Measurements from ENCODE around the gene PACS2. TPM values are rescaled to one million over a fixed set of nuclear protein-coding genes. Genes with fewer than 3 reads are reported as not detected.

Gene PACS2
- total RNA-seq, 2 donors from 2014 or later, result 48.5 to 124 TPM

- Histone ChIP-seq H3K4me1 (replicated peaks) (no peaks in the 10 kb centered on the region), H3K27ac (no peak overlapping the region), H3K4me3 (no peak overlapping the region), H3K36me3 (no peaks in the 10 kb centered on the region), H3K27me3 (replicated peaks; ENCODE audit: insufficient read depth) (no peaks in the 10 kb centered on the region), H3K9me3 (no peaks in the 10 kb centered on the region)
- WGBS, result 96% methylated on average over 14 of the region's 14 CpGs
- intact Hi-C loops (cut with DNase I), result no loop called here
- TF ChIP-seq POLR2A (IDR thresholded peaks at IDR 0.05), result no peak
- TF ChIP-seq CTCF (IDR thresholded peaks at IDR 0.05), result no peak
- TF ChIP-seq POLR2AphosphoS5 (IDR thresholded peaks at IDR 0.05), result no peak
- DNase-seq (ENCODE audit: low spot score), result no peak
Measured at GRCh38 chr14:105379946-105380345, 65.4 kb downstream of the PACS2 start.

- TF ChIP-seq CTCF (IDR thresholded peaks at IDR 0.05) (no peak), POLR2AphosphoS5 (IDR thresholded peaks at IDR 0.05) (no peak), POLR2A (IDR thresholded peaks at IDR 0.05) (no peak)
- WGBS, result 98% methylated on average over 15 of the region's 19 CpGs
- H3K36me3 ChIP-seq, result no peaks in the 10 kb centered on the region
- no peak overlapping the region for H3K4me3 ChIP-seq
- no peaks in the 10 kb centered on the region for H3K4me1 ChIP-seq (replicated peaks)
- intact Hi-C loops (cut with DNase I), result no loop called here
- no peaks in the 10 kb centered on the region for H3K27me3 ChIP-seq (replicated peaks; ENCODE audit: insufficient read depth)
- no peaks in the 10 kb centered on the region for H3K9me3 ChIP-seq
- no peak overlapping the region for H3K27ac ChIP-seq
- DNase-seq (ENCODE audit: low spot score), result no peak
Measured at GRCh38 chr14:105380756-105381155, 66.2 kb downstream of the PACS2 start.

GRCh38 chr14:105381446-105382342 is 67.1 kb downstream of the PACS2 start:
- no peak overlapping the region for H3K4me3 ChIP-seq
- no peak for DNase-seq (ENCODE audit: low spot score)
- H3K27ac ChIP-seq, result no peak overlapping the region
- no peaks in the 10 kb centered on the region for H3K4me1 ChIP-seq (replicated peaks)
- no peaks in the 10 kb centered on the region for H3K36me3 ChIP-seq
- 92% methylated on average over 26 of the region's 27 CpGs for WGBS
- intact Hi-C loops (cut with DNase I), result no loop called here
- H3K27me3 ChIP-seq (replicated peaks; ENCODE audit: insufficient read depth), result no peaks in the 10 kb centered on the region
- H3K9me3 ChIP-seq, result no peaks in the 10 kb centered on the region
- TF ChIP-seq POLR2AphosphoS5 (IDR thresholded peaks at IDR 0.05) (no peak), CTCF (IDR thresholded peaks at IDR 0.05) (no peak), POLR2A (IDR thresholded peaks at IDR 0.05) (no peak)

- no peaks in the 10 kb centered on the region for H3K4me1 ChIP-seq (replicated peaks)
- no peaks in the 10 kb centered on the region for H3K9me3 ChIP-seq
- TF ChIP-seq CTCF (IDR thresholded peaks at IDR 0.05), result no peak
- H3K4me3 ChIP-seq, result no peak overlapping the region
- WGBS, result 93% methylated on average over 23 of the region's 26 CpGs
- no peak overlapping the region for H3K27ac ChIP-seq
- intact Hi-C loops (cut with DNase I), result no loop called here
- H3K36me3 ChIP-seq, result no peaks in the 10 kb centered on the region
- DNase-seq (ENCODE audit: low spot score), result no peak
- no peaks in the 10 kb centered on the region for H3K27me3 ChIP-seq (replicated peaks; ENCODE audit: insufficient read depth)
Measured at GRCh38 chr14:105382343-105383082, 68.0 kb downstream of the PACS2 start.

Measured in prostate gland (tissue), 2 donors.